ENCODE data around the gene ACTL10. TPM values are rescaled to one million over a fixed set of nuclear protein-coding genes. Genes with fewer than 3 reads are reported as not detected.

Gene ACTL10
- total and polyA plus RNA-seq, 2 of the 4 experiments (the other 2 are of a cell fraction): 0.18 to 0.43 TPM

DNA sequence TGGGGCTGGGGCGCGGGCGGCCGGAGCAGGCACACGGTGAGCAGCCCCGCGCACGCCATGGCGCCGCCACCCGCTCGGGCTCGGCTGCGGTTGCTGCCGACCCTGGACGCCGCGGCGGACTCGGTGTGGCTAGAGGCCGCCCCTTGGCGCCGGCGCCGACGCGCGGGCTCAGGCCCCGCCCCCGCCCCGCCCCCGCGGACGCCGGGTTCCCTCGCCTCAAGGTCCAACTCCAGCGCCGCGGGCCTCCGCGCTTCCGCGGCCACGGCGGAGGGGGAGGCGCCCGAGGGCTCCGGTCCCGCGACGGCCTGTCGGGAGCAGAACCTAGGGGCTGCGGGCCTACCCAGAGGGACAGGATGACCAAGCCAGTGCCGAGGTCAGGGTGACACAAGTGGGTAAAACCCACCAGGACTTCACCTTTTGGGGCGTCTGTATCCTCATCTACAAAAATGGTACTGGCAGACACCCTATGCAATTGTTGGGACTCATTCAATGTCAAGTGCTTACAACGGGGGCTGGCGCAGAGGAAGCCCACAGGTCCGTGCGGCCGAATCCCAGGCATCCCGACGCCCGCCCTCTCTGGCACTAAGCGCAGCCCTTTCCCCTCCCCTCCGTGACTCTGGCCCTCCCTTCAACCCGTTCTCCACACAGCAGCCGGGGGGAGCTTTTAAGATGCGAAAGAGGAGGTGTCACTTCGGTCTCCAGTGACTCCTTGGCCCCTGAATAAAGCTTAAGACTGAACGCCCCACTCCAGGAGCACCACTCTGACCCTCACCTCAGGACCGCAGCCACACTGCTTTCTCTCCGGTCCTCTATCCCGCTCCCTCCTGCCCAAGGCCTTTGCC is 7.8 kb downstream of the ACTL10 start, which contains the start of gene NECAB3:
Gene NECAB3 (minus strand): TSS at position 135 of the 842 bp plus-strand sequence. CDS start 76 bp downstream, at position 59.
- peak; percentile 59 for DNase-seq

More for the DNA sequence above, 7.8 kb downstream of the ACTL10 start, which contains the start of gene NECAB3:
- Histone ChIP-seq H4K20me1 (ENCODE audit: insufficient read depth, low read length) (peaks cover 16% of the 10 kb centered on the region; the same call in 1 of the 2 replicates), H4K91ac (ENCODE audit: insufficient read depth, low read depth, low read length) (peak within 1 kb of the TSS; percentile 81), H3K27me3 (ENCODE audit: control insufficient read depth, insufficient read depth, low read length) (no peaks in the 10 kb centered on the region), H3K4me1 (ENCODE audit: control insufficient read depth, insufficient read depth, low read length) (peaks cover 27% of the 10 kb centered on the region), H3K9ac (ENCODE audit: low read depth, low read length) (peak within 1 kb of the TSS; percentile 99), H3K23ac (ENCODE audit: low read depth, low read length) (peak within 1 kb of the TSS; percentile 96), H3K9me3 (ENCODE audit: control insufficient read depth, insufficient read depth, low read length) (no peaks in the 10 kb centered on the region), H2BK20ac (ENCODE audit: low read depth, low read length) (peak within 1 kb of the TSS; percentile 40), H2BK120ac (ENCODE audit: low read depth, low read length) (peak within 1 kb of the TSS; percentile 71), H3K9me1 (ENCODE audit: insufficient read depth, low read length) (peaks cover 18% of the 10 kb centered on the region), H3K27ac (ENCODE audit: insufficient read depth, low read length) (peak within 1 kb of the TSS; percentile 78), H3K56ac (ENCODE audit: extremely low read depth, insufficient read depth, low read length) (peak within 1 kb of the TSS; percentile 53; the same call in 1 of the 2 replicates), H4K8ac (ENCODE audit: low read depth in 2 of 2, low read length in 2 of 2) (peak within 1 kb of the TSS; percentile 79 to 96), H3K14ac (replicated peaks; ENCODE audit: low read depth, low read length) (peak within 1 kb of the TSS; percentile 100), H2BK15ac (ENCODE audit: low read depth, low read length) (peak within 1 kb of the TSS; percentile 80; the same call in 1 of the 3 replicates), H2AFZ (replicated peaks; ENCODE audit: low read length, poor library complexity) (peak within 1 kb of the TSS; percentile 92), H2BK5ac (ENCODE audit: low read depth, low read length, poor library complexity, severe bottlenecking) (peak within 1 kb of the TSS; percentile 70), H2AK5ac (ENCODE audit: low read depth, low read length) (peak within 1 kb of the TSS; percentile 98), H3K79me1 (ENCODE audit: low read depth in 1 of 2, low read length in 2 of 2) (peaks cover 8 to 53% of the 10 kb centered on the region in 2 experiments; a peak in 3 of 4 replicates), H3K4me3 (ENCODE audit: insufficient read depth, low read depth, low read length) (peak within 1 kb of the TSS; percentile 94), H4K5ac (ENCODE audit: low read depth, low read length) (peak within 1 kb of the TSS; percentile 78), H3K4me2 (ENCODE audit: low read depth, low read length) (peak within 1 kb of the TSS; percentile 99), H3K4ac (ENCODE audit: low read depth, low read length) (peak within 1 kb of the TSS; percentile 96), H3K18ac (ENCODE audit: low read depth, low read length) (peak within 1 kb of the TSS; percentile 85), H3K36me3 (ENCODE audit: control insufficient read depth, insufficient read depth, low read length) (peaks cover 8% of the 10 kb centered on the region; the same call in 1 of the 2 replicates), H2AK9ac (replicated peaks; ENCODE audit: low read depth, low read length, poor library complexity) (peak within 1 kb of the TSS; percentile 97)
- 3% methylated on average over 60 of the region's 73 CpGs; no CpG with 5 or more reads in 1 of the 2 experiments for whole genome bisulfite sequencing, 2 experiments (ENCODE audit: extremely low coverage in 2 of 2, insufficient read length in 1 of 2)
- in situ Hi-C loops (cut with MboI; ENCODE audit: low sequenced_read_pairs) (no loop called here), intact Hi-C loops (cut with micrococcal nuclease) (no loop called here), dilution Hi-C loops (cut with HindIII; ENCODE audit: low sequenced_read_pairs, unreplicated experiment) (no loop called here)
- TF ChIP-seq MAZ (IDR thresholded peaks at IDR 0.05; ENCODE audit: borderline replicate concordance, low read depth, low read length) (peak; percentile 65; the same call in 1 of the 2 replicates), CHD1 (IDR thresholded peaks at IDR 0.05; ENCODE audit: low read depth, low read length) (no peak)
- ChIA-PET CTCF (no interaction called here), POLR2A (ENCODE audit: unreplicated experiment) (interaction anchor here (0.6 kb wide), 1 partner anchor 255 kb away, joined by 4 read pairs; no protein-coding TSS in a partner anchor)
- peak; percentile 94 for ATAC-seq (ENCODE audit: low read depth)
- BruUV-seq (replicated peaks): no TSS peak
